Inflammatory macrophage treated with lipopolysaccharide for 4 hours (primary cell): Measurements from ENCODE around the gene CKAP4.

Experiments
- DNase-seq: peaks from one replicate; pipeline ENCODE4 v3.0.0-alpha.2; 2020

CKAP4 gene

DNA sequence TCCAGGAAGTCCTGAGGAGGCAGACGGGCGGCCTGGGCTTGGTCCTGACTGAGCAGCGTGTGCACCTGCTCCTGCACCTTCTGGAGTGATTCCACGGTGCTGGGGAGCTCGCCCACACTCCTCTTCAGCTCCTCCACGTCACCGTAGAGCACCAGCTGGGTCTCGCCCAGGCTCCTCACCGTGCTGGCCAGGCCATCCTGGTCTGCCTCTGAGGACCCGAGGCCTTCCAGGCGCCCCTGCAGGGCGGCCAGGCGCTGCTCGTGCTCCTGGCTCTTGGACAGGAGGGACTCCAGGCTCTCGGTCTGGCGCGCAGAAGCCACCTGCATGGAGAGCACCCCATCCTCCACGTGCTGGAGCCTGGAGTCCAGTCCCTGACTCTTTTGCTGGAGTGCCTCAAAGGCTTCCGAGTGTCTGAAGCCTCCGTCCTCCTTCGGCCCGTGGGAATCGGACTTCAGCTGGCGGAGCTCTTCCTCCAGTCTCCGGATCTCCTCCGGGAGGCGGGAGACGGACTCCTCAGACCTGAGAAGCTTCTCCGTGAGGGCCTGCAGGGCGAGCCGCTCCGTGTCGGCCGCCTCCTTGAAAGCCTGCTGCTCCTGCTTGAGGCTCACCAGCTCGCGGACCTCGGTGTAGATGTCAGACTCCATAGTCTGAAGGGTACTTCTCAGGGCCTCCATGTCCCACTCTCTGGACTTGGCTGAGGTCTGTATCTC is 8.4 kb downstream of the CKAP4 start:
- no peak for DNase-seq

DNA sequence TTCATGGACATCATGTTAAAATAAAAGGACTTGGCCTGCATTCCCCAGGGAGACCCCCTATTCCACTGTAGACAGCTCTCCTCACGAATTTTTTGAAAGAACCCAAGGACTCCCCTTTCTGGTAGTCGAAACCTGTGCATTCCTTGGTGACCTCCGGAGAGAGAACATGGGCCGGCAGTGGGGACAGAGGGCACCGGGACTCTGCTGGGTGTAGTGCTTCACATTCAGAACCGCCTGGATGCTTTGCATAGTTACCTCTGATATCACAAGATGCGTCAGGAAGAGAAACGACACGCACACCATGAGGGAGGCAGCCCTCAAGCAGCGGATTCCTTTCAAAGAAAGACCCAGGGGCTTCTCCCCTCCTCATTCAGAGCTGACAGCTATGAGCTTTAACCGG is 9.7 kb downstream of the CKAP4 start:
- no peak for DNase-seq

- DNase-seq = no peak
Observed at GRCh38 chr12:106235770-106236169, 12.1 kb downstream of the CKAP4 start.

- DNase-seq = peak; percentile 82
Observed at GRCh38 chr12:106234449-106234848, 13.4 kb downstream of the CKAP4 start.

DNA sequence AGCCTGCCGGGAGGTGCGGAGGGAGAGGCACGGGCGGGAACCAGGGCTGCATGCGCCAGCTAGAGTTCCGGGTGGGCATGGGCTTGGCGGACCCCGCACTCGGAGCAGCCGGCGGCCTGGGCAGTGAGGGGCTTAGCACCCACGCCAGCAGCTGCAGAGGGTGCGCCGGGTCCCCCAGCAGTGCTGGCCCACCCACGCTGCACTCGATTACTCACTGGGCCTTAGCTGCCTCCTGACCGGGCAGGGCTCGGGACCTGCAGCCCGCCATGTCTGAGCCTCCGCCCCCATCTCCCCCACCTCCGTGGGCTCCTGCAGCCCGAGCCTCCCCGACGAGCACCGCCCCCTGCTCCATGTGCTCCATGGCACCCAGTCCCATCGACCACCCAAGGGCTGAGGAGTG is 14.8 kb downstream of the CKAP4 start:
- DNase-seq = no peak

DNA sequence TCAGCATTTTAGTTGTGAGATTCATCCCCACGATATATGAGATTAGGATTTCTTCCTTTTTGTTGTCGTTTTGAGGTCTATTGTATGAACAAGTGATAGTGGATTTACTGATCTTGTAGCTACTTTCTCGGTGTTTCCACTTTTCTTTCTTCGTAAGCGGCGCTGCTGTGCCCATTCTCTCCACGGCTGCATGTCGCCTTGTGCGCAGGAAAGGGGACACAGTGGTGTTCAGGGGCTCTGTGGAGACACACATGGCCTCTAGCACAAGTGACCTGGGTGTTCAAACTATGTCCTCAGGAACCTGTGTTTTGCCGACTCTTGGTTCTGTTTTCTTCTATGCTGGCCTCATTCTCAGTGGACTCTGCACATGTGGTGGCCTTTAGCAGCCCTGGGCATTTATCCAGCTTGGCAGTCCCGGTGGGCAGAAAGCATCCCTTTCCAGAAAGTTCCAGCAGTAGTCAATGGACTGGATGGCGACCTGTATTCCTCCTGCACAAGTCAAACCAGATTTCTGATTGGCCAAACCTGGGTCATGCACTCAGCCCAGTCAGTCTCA is 18.7 kb downstream of the CKAP4 start:
- DNase-seq = no peak

DNA sequence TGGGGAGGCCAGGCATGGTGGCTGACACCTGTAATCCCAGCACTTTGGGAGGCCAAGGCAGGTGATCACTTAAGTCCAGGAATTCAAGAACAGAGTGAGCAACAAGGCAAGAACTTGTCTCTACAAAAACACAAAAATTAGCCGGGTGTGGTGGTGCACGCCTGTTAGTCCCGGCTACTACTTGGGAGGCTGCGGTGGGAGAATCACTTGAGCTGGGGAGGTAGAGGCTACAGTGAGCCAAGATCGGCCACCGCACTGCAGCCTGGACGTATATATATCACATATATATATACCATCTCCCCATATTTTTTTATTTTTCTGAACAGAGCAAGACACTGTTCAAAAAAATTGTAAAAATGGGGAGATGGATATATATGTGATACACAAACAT is 19.5 kb downstream of the CKAP4 start:
- DNase-seq = no peak

DNA sequence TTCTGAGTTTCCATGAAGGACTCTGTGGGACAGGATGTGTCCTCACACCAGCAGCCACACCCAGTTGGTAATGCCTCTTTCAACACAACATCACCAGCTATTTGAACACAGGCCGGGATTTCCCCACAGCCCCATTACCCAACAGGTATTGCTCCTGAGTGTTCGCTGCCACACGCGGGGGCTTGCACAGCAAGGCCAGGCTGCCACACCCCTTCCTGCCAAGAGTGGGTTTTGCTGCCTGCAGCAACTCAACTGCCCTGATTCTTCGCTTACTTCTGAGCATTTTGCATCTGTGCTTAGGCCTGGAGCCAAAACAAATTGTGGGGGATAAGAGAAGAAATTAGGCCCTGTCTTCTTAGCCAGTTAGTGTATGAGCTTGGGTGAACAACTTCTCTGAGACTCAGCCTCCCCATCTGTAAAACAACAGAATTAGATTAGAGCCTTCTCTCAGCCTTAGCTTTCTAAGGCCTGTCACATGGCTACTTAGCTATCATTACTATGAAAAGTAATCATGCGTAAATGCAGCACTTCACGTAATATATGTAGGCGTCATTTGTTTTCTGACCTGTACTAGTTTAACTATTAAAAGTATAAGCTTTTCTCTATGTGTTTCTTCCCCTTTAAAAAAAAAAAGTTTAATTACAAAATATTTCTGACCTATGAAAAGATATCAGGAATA is 20.0 kb downstream of the CKAP4 start:
- DNase-seq = peak; percentile 98

- peak; percentile 78 for DNase-seq
Observed at GRCh38 chr12:106226884-106227640, 20.8 kb downstream of the CKAP4 start.

DNA sequence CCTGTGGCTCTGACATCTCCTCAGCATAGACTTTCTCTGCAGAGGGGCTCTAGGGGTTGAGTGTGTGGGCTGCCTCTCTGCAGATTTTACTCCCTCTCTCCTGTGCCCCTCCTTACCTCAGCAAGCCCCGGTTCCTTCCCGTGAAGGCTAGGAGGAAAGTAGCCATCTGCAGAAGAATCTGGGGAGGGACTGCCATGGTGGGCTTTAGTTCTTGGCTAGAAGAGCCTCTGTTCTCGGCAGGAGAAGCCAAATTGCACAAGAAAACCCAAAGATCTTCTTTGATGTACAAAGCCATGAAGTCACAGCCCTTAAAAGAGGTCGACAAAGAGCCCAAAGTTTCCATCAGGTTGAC is 23.5 kb downstream of the CKAP4 start:
- DNase-seq = no peak

DNA sequence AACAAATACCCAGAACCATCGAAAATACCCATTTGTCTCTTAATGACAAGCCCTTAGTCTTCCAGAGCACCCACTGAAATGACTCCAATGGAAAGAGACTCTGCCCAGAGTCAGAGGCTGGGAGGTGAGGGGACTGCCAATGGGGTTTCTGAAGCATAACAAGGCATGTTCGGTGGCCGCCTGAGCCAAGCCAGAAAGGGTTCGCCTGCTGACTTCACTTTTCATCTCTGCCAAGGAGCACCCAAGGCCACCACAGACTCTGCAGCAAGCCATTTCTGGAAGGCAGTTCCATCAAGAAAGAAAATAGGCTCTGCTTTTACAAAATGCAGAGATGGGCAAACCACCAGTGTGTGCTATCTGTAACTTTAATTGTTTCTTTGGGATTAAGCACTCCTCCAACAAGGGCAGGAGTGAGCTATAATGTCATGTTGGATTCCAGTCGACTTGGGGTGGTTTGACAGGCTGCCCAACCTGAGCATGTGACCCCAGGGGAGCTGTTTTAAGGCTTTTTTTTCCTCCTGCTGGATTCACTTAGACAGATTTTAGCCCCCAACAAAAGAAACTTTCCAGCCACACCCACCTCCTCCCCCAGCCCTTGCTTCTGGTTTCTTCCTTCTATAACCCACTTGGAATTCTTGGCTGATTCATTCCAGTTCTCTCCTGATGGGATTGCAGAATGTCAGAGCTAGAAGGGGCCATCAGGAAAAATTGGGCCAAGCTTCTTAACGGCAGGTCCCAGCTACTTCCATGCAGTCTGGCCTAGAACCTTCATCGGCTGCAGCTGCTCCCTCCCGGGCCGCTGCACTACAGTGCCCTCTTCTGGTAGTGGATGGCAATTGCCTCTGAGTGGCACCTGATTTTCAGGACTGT is 24.1 kb downstream of the CKAP4 start:
- peak; percentile 56 for DNase-seq

DNA sequence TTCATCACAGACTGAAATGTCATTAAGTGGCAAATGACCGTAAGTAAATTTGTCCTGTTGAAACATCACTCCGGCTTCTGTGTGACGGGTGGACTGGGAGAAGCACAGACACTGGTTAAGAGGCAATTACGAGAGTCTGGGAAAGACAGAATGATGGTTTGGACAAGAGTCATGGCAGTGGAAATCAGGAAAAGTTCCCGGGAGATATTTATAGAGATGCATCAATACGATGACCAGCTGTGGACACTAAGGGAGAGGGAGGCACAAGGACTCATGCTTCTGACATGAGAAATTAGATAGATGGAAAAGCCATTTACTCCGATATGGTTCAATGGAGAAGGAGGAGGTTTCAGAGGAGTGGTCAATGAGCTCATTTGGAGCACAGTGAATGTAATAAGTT is 27.3 kb downstream of the CKAP4 start:
- DNase-seq = no peak

DNA sequence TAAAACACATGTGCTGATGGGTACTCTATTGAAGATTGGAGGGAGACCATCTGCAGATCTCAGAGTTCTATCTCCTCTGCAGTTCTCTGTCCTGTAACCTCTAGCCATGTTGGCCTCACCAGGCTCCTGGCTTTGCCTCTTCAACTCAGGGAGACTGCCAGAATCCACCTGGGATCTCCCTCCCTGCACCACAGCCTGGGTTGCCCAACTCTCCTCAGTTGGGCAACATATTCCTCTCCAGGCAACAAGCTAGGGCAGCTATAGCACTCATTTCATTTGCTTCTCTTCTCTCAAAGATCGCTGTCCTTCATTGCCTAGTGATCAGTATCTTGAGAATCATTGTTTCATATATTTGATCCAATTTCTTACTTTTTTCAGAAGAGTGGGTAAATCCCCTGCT is 28.8 kb downstream of the CKAP4 start:
- DNase-seq = no peak

DNA sequence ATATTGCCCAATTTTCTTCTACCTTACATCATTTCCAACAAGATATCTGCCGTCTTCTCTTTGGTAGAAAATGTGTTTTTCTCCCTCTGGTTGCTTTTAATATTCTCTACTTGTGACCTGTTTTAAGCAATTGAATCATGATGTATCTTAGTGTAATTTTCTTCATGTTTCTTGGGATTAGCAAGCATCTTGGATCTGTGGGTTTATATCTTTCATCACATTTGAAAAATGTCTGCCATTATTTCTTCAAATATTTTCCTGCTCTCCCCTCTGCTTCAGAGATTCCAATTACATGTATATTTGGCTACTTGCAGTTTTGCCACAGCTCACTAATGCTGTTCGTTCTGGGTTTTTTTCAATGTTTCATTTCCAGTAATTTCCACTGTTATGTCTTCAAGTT is 30.1 kb downstream of the CKAP4 start:
- DNase-seq = no peak

DNA sequence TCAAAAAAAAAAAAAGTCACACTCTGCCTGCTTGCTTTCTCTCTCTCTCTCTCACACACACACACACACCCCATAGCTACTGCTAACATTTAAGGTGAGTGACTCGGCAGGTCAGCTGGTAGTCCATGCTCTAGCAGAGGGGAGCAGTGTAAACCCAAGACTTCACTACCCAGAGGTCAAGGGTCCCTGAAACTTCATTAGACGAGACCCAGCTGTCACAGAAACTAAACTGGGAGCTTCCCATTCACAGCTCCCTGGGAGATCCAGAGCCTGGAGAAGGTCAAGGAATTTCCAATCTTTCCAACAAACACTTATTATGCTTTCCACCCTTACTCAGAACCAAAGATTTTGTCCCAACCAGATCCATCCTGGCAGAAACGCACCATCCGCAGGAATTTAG is 33.2 kb downstream of the CKAP4 start:
- DNase-seq = no peak

DNA sequence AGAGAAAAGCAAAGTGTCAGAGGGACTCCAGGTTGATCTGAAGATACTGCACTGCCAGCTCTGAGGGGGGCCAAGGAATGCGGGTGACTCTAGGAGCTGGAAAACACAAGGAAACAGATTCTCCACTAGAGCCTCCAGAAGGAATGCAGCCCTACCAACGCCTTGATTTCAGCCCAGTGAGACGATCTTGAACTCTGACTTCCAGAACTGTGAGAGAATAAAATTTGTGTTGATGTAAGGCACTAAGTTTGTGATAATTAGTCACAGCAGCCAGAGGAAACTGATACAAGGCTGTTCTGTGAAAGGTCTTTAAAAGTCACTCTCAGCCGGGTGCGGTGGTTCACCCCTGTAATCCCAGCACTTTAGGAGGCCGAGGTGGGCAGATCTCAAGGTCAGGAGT is 34.2 kb downstream of the CKAP4 start:
- no peak for DNase-seq

- DNase-seq = no peak
Observed at GRCh38 chr12:106211973-106212372, 35.8 kb downstream of the CKAP4 start.

GRCh38 chr12:106205208-106206069 is 42.4 kb downstream of the CKAP4 start:
- no peak for DNase-seq

DNA sequence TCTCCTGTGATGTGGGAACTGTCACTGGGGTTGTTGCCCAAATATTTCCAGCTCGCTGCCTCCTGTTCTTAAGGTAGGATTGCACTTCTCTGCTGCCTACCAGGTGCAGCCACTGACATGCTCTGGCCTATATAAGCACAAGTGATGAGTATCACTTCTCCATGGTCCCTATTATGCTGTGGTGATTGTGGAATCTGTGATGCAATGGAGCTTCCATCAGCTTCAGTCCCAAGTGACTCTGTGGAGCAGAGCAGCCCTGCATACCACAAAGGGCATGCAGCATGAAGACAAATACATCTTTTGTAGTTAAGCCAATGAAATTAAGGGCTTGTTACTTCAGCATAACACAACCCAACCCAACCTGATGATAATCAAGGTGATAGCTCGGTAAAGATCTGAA is 43.5 kb downstream of the CKAP4 start:
- DNase-seq = no peak

DNA sequence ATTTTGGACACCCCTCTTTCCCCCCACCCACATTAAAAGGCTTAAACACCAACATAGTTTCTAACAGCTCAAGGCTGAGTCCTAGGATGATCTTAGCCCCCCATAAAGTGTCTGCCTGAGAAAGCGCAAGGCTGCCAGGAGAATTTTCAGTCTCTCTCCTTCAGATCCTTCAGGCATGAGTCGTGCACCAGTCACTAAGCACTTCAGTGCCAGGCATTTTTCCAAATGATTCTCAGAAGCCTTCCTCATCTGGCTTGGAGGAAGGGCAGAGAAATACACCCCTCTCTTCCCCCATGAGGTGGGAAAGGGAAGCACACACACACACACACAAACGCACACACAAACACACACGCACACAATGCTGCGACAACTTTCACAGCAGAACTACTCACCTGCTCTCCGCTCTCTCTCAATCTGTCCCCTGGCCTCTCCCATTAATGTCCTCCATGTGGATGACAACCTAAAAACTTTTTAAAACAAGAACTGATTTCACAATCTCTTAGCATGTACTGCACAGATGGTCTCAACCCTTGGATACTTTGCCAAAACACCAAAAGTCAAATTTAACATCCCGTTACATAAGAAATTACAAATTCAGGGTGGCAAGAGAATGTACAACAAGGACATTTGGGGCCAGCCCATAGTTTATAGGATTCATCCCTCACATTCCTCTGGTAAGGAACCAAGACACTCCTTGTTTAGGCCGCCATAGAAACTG is 49.8 kb downstream of the CKAP4 start:
- no peak for DNase-seq

DNA sequence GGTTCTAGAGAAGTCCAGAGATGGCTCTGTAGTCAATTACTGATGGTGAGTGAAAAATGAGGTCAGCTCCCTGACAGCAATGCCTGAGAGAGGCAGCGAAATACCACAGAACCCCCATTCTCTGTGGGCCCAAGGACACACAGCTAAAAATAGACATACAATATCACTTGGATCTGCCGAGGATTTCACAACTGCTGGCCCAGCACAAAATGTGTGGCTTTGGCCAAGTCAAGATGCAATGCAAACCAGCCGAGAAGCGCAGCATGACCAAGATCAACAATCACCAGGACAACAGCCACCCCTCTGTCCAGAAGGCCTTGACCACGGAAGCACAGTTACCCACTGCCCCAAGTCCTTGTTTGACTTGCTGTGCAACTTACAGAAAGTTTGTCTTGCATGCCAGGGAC is 52.2 kb downstream of the CKAP4 start:
- no peak for DNase-seq
